Breast epithelium (tissue), 3 donors: Measurements from ENCODE around the gene MAP3K5.

Source experiments
- CTCF ChIP-seq, 3 donors: fragments of 450-650 bp; IDR thresholded peaks; one replicate each; pipeline ENCODE4 v1.5.1; 2016 to 2017; ENCODE audit warnings: antibody characterized with exemption in 3 of 3, mild to moderate bottlenecking in 3 of 3, moderate library complexity in 3 of 3
- POLR2A ChIP-seq: fragments of 450-650 bp; IDR thresholded peaks from one replicate; pipeline ENCODE4 v1.6.1; 2016; ENCODE audit warnings: antibody characterized with exemption, mild to moderate bottlenecking, moderate library complexity
- POLR2AphosphoS5 ChIP-seq, 3 donors: sonication (generic); formaldehyde crosslinking; IDR thresholded peaks; one replicate each; pipeline ENCODE4 v1.6.1; 2017; ENCODE audit warnings: antibody characterized with exemption in 3 of 3

GRCh38 chr6:136662347-136663237, 129.7 kb downstream of the MAP3K5 start:
- TF ChIP-seq CTCF (IDR thresholded peaks at IDR 0.05), result no peak
- no peak for TF ChIP-seq POLR2A
- TF ChIP-seq POLR2AphosphoS5 (IDR thresholded peaks at IDR 0.05), result no peak
